ENCODE data around the gene PIK3CB.

PIK3CB gene

GRCh38 chr3:138834596-138835396 lies at the start of gene PIK3CB:
Gene PIK3CB, minus strand, starts transcription at chr3:138834928. Its CDS starts 75,585 bp downstream, at chr3:138759343.
- TF ChIP-seq GATA3 (IDR thresholded peaks at IDR 0.05; ENCODE audit: low read depth, low read length) (no peak), GATA2 (IDR thresholded peaks at IDR 0.05; ENCODE audit: low read depth, low read length) (no peak)

GRCh38 chr3:138881233-138881632 lies 46.5 kb upstream of the PIK3CB start:
- no peak for TF ChIP-seq GATA2 (IDR thresholded peaks at IDR 0.05; ENCODE audit: low read depth, low read length)
- no peak for TF ChIP-seq GATA3 (IDR thresholded peaks at IDR 0.05; ENCODE audit: low read depth, low read length)

GRCh38 chr3:138879541-138880380 lies 45.0 kb upstream of the PIK3CB start:
- TF ChIP-seq GATA2 (IDR thresholded peaks at IDR 0.05; ENCODE audit: low read depth, low read length) (no peak), GATA3 (IDR thresholded peaks at IDR 0.05; ENCODE audit: low read depth, low read length) (no peak)

GRCh38 chr3:138877226-138877625 lies 42.5 kb upstream of the PIK3CB start:
- TF ChIP-seq GATA2 (IDR thresholded peaks at IDR 0.05; ENCODE audit: low read depth, low read length) (no peak), GATA3 (IDR thresholded peaks at IDR 0.05; ENCODE audit: low read depth, low read length) (no peak)

- TF ChIP-seq GATA3 (IDR thresholded peaks at IDR 0.05; ENCODE audit: low read depth, low read length) (no peak), GATA2 (IDR thresholded peaks at IDR 0.05; ENCODE audit: low read depth, low read length) (no peak)
Measured at GRCh38 chr3:138875754-138876664, 41.3 kb upstream of the PIK3CB start.

- TF ChIP-seq GATA2 (IDR thresholded peaks at IDR 0.05; ENCODE audit: low read depth, low read length): no peak
- TF ChIP-seq GATA3 (IDR thresholded peaks at IDR 0.05; ENCODE audit: low read depth, low read length): no peak
Measured at GRCh38 chr3:138875096-138875753, 40.5 kb upstream of the PIK3CB start.

GRCh38 chr3:138873471-138874278 lies 38.9 kb upstream of the PIK3CB start:
- TF ChIP-seq GATA3 (IDR thresholded peaks at IDR 0.05; ENCODE audit: low read depth, low read length) (no peak), GATA2 (IDR thresholded peaks at IDR 0.05; ENCODE audit: low read depth, low read length) (no peak)

- TF ChIP-seq GATA3 (IDR thresholded peaks at IDR 0.05; ENCODE audit: low read depth, low read length): no peak
- no peak for TF ChIP-seq GATA2 (IDR thresholded peaks at IDR 0.05; ENCODE audit: low read depth, low read length)
Measured at GRCh38 chr3:138872632-138873031, 37.9 kb upstream of the PIK3CB start.

- TF ChIP-seq GATA2 (IDR thresholded peaks at IDR 0.05; ENCODE audit: low read depth, low read length) (no peak), GATA3 (IDR thresholded peaks at IDR 0.05; ENCODE audit: low read depth, low read length) (no peak)
Measured at GRCh38 chr3:138867996-138868395, 33.3 kb upstream of the PIK3CB start.

GRCh38 chr3:138863776-138864113 lies 29.0 kb upstream of the PIK3CB start:
- TF ChIP-seq GATA3 (IDR thresholded peaks at IDR 0.05; ENCODE audit: low read depth, low read length) (no peak), GATA2 (IDR thresholded peaks at IDR 0.05; ENCODE audit: low read depth, low read length) (no peak)

- no peak for TF ChIP-seq GATA2 (IDR thresholded peaks at IDR 0.05; ENCODE audit: low read depth, low read length)
- no peak for TF ChIP-seq GATA3 (IDR thresholded peaks at IDR 0.05; ENCODE audit: low read depth, low read length)
Measured at GRCh38 chr3:138862924-138863775, 28.4 kb upstream of the PIK3CB start.

- TF ChIP-seq GATA3 (IDR thresholded peaks at IDR 0.05; ENCODE audit: low read depth, low read length) (no peak), GATA2 (IDR thresholded peaks at IDR 0.05; ENCODE audit: low read depth, low read length) (no peak)
Measured at GRCh38 chr3:138862531-138862923, 27.8 kb upstream of the PIK3CB start.
